ENCODE results near the gene WDFY2. TPM values are rescaled to one million over a fixed set of nuclear protein-coding genes. Genes with fewer than 3 reads are reported as not detected.

Gene WDFY2
- total and polyA plus RNA-seq, 2 of the 13 experiments (the other 11 are each of a cell fraction or from before 2014, with no cell fraction given), result 22.6 to 27.0 TPM

- no peaks in the 10 kb centered on the region for H3K9me3 ChIP-seq (ENCODE audit: low read length)
- CTCF ChIA-PET (ENCODE audit: low intra/inter-chr PET ratio, low total read pairs), result no interaction called here
- H3K27ac ChIP-seq (ENCODE audit: extremely low read length, insufficient read depth, low read length), result no peak overlapping the region
- intact Hi-C loops (cut with micrococcal nuclease; ENCODE audit: unreplicated experiment) (loop anchor here (1.0 to 10.0 kb wide), 2 partner anchors 147 to 280 kb away; partner anchors contain the start of gene WDFY2), in situ Hi-C loops (cut with HindIII; ENCODE audit: extremely low pct_ligation_motif_present, low pct_unique_long_range_greater_than_20kb) (no loop called here)
- WGBS (ENCODE audit: low lambda C conversion rate), result 76% methylated on average over 4 of the region's 4 CpGs
- H3K9ac ChIP-seq (ENCODE audit: insufficient read depth, low read depth, low read length), result no peak overlapping the region
- POLR2A ChIA-PET, result interaction anchor here (0.6 to 1.2 kb wide), 3 partner anchors 10 to 279 kb away, joined by 3 to 4 read pairs (median 4); partner anchors contain the start of gene INTS6
- no TSS peak for BruUV-seq (replicated peaks)
- H3K4me1 ChIP-seq (ENCODE audit: insufficient read depth, low read length), result peaks cover 37% of the 10 kb centered on the region
- no peaks in the 10 kb centered on the region for H3K79me2 ChIP-seq (ENCODE audit: insufficient read depth, low read length)
- peaks cover 12 to 56% of the 10 kb centered on the region in 2 experiments for H3K36me3 ChIP-seq (replicated peaks in 1 of 2; ENCODE audit: control insufficient read depth in 1 of 2, insufficient read depth in 2 of 2, low read length in 2 of 2)
- H4K20me1 ChIP-seq (ENCODE audit: insufficient read depth, low read length), result no peaks in the 10 kb centered on the region
- peak; percentile 32 for ATAC-seq
- no peak for FAIRE-seq
- H3K27me3 ChIP-seq (ENCODE audit: control insufficient read depth in 1 of 2, insufficient read depth in 2 of 2, low read length in 2 of 2), result no peaks in the 10 kb centered on the region
- no peak overlapping the region for H2AFZ ChIP-seq (ENCODE audit: low read length)
- no peak for DNase-seq (ENCODE audit: low spot score)
- H3K4me3 ChIP-seq (replicated peaks in 1 of 3; ENCODE audit: insufficient read depth in 1 of 3, low read depth in 2 of 3, low read length in 3 of 3), result no peak overlapping the region
- no peak for TF ChIP-seq ZNF335 (CRISPR knock-in tag; IDR thresholded peaks at IDR 0.05)
- 0 out of 2 replicates have a peak, but pooled peaks have one; percentile 18 for TF ChIP-seq PITX1 (CRISPR knock-in tag; IDR thresholded peaks at IDR 0.05)
- TF ChIP-seq HNF4A (CRISPR knock-in tag; IDR thresholded peaks at IDR 0.05), result peak; percentile 9; the same call in 1 of the 2 replicates
- peak; percentile 39; the same call in 1 of the 2 replicates for TF ChIP-seq RAD21 (CRISPR knock-in tag; IDR thresholded peaks at IDR 0.05)
- TF ChIP-seq ISL2 (CRISPR knock-in tag; IDR thresholded peaks at IDR 0.05), result no peak
- TF ChIP-seq SMC3 (IDR thresholded peaks at IDR 0.05; ENCODE audit: low read length), result peak; percentile 14
- peak; percentile 38 for TF ChIP-seq CTCF (CRISPR knock-in tag; IDR thresholded peaks at IDR 0.05)
- peak; percentile 69 for TF ChIP-seq STAG1 (CRISPR knock-in tag; IDR thresholded peaks at IDR 0.05)
- no peak overlapping the region for H3K4me2 ChIP-seq (ENCODE audit: low read depth, low read length)
These were observed 147.5 kb downstream of the WDFY2 start for GRCh38 chr13:51731759-51732158.

All from HepG2 (cell line).